Vagina (tissue), 2 donors: ENCODE measurements around the gene CADM2. TPM values are rescaled to one million over a fixed set of nuclear protein-coding genes. Genes with fewer than 3 reads are reported as not detected.
A peak's percentile ranks its signal among the peaks of the same experiment; 100 is the strongest.

ENCODE experiments used
- DNase-seq, 2 donors: peaks; one replicate each; pipeline ENCODE4 v3.0.0-alpha.2; 2017; ENCODE audit errors: extremely low spot score in 2 of 2
- H3K27ac ChIP-seq: fragments of 200-600 bp; sonication (generic); one replicate; pipeline ENCODE4 v1.5.1; 2019
- H3K27me3 ChIP-seq: fragments of 200-600 bp; sonication (generic); one replicate; pipeline ENCODE4 v1.5.1; 2019
- H3K36me3 ChIP-seq, 2 donors: fragments of 200-600 bp; sonication (generic); one replicate each; pipeline ENCODE4 v1.5.1; 2017 to 2019
- H3K4me1 ChIP-seq: fragments of 200-600 bp; sonication (generic); one replicate; pipeline ENCODE4 v1.5.1; 2019
- H3K4me3 ChIP-seq, 2 donors: fragments of 200-600 bp; sonication (generic); 1 replicate in 1 of 2; 2 replicates in 1 of 2; pipeline ENCODE4 v1.5.1; 2016 to 2019
- H3K9me3 ChIP-seq: fragments of 200-600 bp; sonication (generic); one replicate; pipeline ENCODE4 v1.5.1; 2019
- POLR2A ChIP-seq, 2 donors: fragments of 450-650 bp; IDR thresholded peaks; one replicate each; pipeline ENCODE4 v1.6.1; 2017; ENCODE audit warnings: antibody characterized with exemption in 2 of 2, mild to moderate bottlenecking in 2 of 2, moderate library complexity in 2 of 2
- POLR2AphosphoS5 ChIP-seq, 2 donors: sonication (generic); formaldehyde crosslinking; IDR thresholded peaks; one replicate each; pipeline ENCODE4 v1.9.0; 2017; ENCODE audit warnings: antibody characterized with exemption in 2 of 2, mild to moderate bottlenecking in 2 of 2, low read depth in 1 of 2; ENCODE audit not compliant: insufficient read depth in 1 of 2
- intact Hi-C: fragments of 100-400 bp; cut with DNase I; formaldehyde crosslinking; loops from one replicate; pipeline ENCODE4 v1.15.1; 2023
- total RNA-seq: library from RNA; depleted of rRNA; stranded (reverse); fragments of >200 nt; gene quantifications from one replicate; pipeline ENCODE4 v1.2.3, GENCODE V29; 2016
- TF ChIP-seq, protein P1 (sequence below), 3 experiments: fragments of 450-650 bp in 2 of 3; fragments of 200-600 bp in 1 of 3; sonication (generic) in 1 of 3; IDR thresholded peaks; one replicate each; pipeline ENCODE4 v1.5.1; 2017 to 2019; ENCODE audit warnings: antibody characterized with exemption in 3 of 3, mild to moderate bottlenecking in 2 of 3, moderate library complexity in 2 of 3

CADM2 gene
- total RNA-seq, 1 donor from 2014 or later = 3.7 TPM

DNA sequence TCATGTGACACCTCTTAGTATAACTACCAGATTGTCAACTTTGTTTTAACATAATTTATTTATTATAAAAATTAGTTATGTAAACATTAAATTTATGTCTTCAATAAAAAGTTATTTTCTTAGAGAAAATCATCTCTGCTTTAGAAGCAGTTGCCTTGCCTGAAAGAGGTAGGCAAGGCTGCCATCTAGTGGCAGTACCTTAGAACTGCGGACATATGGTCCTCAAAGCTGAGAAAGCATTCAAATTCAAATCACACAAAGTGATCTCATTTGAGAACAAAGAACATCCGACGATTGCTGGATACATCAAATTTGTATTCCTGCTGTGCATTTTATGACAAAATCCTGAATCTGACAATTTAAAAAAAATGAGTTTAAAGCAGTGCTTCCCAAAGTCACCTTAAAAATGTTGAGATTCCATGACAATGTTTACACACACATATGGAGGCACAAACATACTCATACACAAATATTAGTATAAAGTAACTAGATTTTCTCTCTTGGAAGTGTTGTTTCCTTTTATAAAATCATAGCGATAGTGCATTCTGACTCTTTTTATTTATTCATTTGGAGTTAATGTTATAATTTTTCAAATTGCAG is 617.4 kb downstream of the CADM2 start:
- Histone ChIP-seq H3K36me3 (no peaks in the 10 kb centered on the region), H3K4me1 (no peaks in the 10 kb centered on the region), H3K27me3 (no peaks in the 10 kb centered on the region), H3K9me3 (no peaks in the 10 kb centered on the region), H3K27ac (no peak overlapping the region), H3K4me3 (no peak overlapping the region)
- TF ChIP-seq POLR2A (IDR thresholded peaks at IDR 0.05) (no peak), POLR2AphosphoS5 (IDR thresholded peaks at IDR 0.05; ENCODE audit: insufficient read depth in 1 of 2, low read depth in 1 of 2) (no peak)
- TF ChIP-seq, protein P1, sequence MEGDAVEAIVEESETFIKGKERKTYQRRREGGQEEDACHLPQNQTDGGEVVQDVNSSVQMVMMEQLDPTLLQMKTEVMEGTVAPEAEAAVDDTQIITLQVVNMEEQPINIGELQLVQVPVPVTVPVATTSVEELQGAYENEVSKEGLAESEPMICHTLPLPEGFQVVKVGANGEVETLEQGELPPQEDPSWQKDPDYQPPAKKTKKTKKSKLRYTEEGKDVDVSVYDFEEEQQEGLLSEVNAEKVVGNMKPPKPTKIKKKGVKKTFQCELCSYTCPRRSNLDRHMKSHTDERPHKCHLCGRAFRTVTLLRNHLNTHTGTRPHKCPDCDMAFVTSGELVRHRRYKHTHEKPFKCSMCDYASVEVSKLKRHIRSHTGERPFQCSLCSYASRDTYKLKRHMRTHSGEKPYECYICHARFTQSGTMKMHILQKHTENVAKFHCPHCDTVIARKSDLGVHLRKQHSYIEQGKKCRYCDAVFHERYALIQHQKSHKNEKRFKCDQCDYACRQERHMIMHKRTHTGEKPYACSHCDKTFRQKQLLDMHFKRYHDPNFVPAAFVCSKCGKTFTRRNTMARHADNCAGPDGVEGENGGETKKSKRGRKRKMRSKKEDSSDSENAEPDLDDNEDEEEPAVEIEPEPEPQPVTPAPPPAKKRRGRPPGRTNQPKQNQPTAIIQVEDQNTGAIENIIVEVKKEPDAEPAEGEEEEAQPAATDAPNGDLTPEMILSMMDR (IDR thresholded peaks at IDR 0.05) = peak in 2 of 3 experiments; percentile 28 to 40
- intact Hi-C loops = no loop called here
- no peak for DNase-seq

DNA sequence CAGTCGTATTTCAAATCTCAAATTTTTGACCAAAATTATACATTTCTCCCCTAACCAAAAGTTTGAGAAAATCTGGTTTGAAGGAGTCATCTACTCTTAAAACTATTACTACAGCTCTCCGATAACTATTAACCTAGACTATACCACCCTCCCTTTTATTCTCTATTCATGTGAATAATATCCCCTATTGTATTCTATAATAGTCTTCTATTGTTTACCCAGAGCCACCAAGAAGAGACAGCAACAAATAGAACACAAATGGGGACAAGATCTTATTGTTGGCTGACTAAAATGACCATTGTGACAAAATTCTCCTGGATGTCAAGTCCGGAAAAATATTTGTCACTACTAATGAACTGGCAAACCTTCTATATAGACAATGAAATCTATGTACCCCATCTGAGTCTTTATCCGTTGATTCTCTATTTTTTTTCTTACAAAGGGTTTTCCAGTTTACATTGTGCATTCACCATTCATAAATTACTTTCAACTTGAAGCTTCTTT is 618.0 kb downstream of the CADM2 start:
- intact Hi-C loops = no loop called here
- DNase-seq = no peak
- no peak overlapping the region for H3K27ac ChIP-seq

DNA sequence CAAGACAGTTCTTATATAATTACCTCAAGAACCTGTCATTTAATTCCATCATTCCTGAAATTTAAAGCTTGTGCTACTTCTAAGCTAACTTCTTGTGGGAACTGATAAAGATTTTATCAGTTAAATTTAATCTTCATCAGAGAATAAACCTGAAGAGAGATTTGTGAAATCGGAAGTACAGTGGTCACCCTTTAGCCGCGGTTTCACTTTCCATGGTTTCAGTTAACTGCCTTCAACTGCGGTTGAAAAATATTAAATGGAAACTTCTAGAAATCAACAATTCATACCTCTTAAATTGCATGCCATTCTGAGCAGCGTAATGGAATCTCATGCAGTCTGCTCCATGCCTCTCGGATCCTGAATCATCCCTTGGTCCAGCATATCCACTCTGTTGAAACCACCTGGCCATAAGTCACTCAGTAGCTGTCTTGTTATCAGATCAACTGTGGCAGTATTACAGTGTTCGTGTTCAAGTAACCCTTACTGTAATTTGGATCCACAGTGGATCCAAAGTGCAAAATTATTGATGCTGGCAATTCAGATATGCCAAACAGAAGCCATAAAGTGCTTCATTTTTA is 626.1 kb downstream of the CADM2 start:
- DNase-seq = no peak

More for the DNA sequence above, 618.0 kb downstream of the CADM2 start:
- H3K9me3 ChIP-seq = no peaks in the 10 kb centered on the region
- H3K4me3 ChIP-seq = no peak overlapping the region
- TF ChIP-seq POLR2AphosphoS5 (IDR thresholded peaks at IDR 0.05; ENCODE audit: insufficient read depth in 1 of 2, low read depth in 1 of 2) = no peak
- TF ChIP-seq, protein P1 (IDR thresholded peaks at IDR 0.05) = no peak
- no peaks in the 10 kb centered on the region for H3K27me3 ChIP-seq
- no peaks in the 10 kb centered on the region for H3K36me3 ChIP-seq
- H3K4me1 ChIP-seq = no peaks in the 10 kb centered on the region

DNA sequence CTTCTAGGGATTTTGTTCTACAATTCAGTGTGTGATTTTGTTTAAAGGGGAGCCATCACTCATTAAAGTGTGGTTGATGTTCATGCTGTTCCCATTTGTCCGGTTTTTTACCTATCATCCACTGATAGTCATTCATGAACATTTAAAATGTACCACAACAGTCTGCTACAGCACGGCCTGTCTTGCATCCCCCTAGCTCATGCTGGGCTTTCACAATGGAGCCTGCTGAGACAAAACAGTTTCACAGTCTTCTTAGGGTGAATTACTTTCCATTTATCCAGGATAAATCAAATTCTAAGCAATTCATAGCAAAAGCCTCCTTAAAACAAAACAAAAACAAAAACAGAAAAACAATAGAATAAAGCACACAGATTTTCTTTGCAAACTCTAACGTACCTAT is 627.2 kb downstream of the CADM2 start:
- no peak for DNase-seq
- TF ChIP-seq, protein P1 (IDR thresholded peaks at IDR 0.05) = no peak
- no peak for TF ChIP-seq POLR2AphosphoS5 (IDR thresholded peaks at IDR 0.05; ENCODE audit: insufficient read depth in 1 of 2, low read depth in 1 of 2)
- TF ChIP-seq POLR2A (IDR thresholded peaks at IDR 0.05) = no peak
- H3K27ac ChIP-seq = no peak overlapping the region
- H3K4me1 ChIP-seq = no peaks in the 10 kb centered on the region
- no peaks in the 10 kb centered on the region for H3K36me3 ChIP-seq
- H3K9me3 ChIP-seq = no peaks in the 10 kb centered on the region
- intact Hi-C loops = no loop called here
- H3K4me3 ChIP-seq = no peak overlapping the region
- no peaks in the 10 kb centered on the region for H3K27me3 ChIP-seq

More for the DNA sequence above, 626.1 kb downstream of the CADM2 start:
- Histone ChIP-seq H3K4me1 (no peaks in the 10 kb centered on the region), H3K4me3 (no peak overlapping the region), H3K9me3 (no peaks in the 10 kb centered on the region), H3K36me3 (no peaks in the 10 kb centered on the region), H3K27ac (no peak overlapping the region), H3K27me3 (no peaks in the 10 kb centered on the region)
- intact Hi-C loops = no loop called here
- no peak for TF ChIP-seq POLR2AphosphoS5 (IDR thresholded peaks at IDR 0.05; ENCODE audit: insufficient read depth in 1 of 2, low read depth in 1 of 2)
- TF ChIP-seq, protein P1 (IDR thresholded peaks at IDR 0.05) = no peak
- TF ChIP-seq POLR2A (IDR thresholded peaks at IDR 0.05) = no peak

DNA sequence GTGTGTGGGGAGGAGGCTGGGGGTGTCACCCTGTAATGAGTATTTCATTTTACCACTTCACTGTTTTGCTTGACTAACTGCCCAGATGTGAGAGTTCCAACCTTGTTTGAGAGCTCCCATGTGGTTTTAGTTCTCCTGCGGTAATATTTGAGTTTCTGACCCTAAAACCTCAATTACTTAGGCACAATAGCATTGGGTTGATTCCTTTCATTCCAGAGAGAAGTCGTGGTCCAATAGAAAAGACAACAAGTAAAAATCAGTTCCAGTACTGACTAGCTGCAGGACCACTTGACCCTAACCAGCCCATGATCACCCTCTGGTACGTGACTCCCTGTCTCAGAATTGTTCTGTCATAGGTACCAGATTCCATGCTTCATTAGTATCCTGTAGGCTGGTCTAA is 630.4 kb downstream of the CADM2 start:
- no peaks in the 10 kb centered on the region for H3K36me3 ChIP-seq
- no peak overlapping the region for H3K27ac ChIP-seq
- no peaks in the 10 kb centered on the region for H3K27me3 ChIP-seq
- intact Hi-C loops = no loop called here
- TF ChIP-seq POLR2AphosphoS5 (IDR thresholded peaks at IDR 0.05; ENCODE audit: insufficient read depth in 1 of 2, low read depth in 1 of 2) = no peak
- no peaks in the 10 kb centered on the region for H3K4me1 ChIP-seq
- no peak for DNase-seq
- H3K9me3 ChIP-seq = no peaks in the 10 kb centered on the region
- H3K4me3 ChIP-seq = no peak overlapping the region
